Kidney epithelial cell (primary cell): ENCODE data around the gene TFF2. TPM values are rescaled to one million over a fixed set of nuclear protein-coding genes. Genes with fewer than 3 reads are reported as not detected.

ENCODE experiments used
- DNase-seq: peaks from one replicate; pipeline ENCODE4 v3.0.0-alpha.2; 2010; ENCODE audit warnings: low read depth
- H3K27me3 ChIP-seq: 2 replicates; pipeline ENCODE4 v1.6.0; 2011; ENCODE audit warnings: low read length; ENCODE audit not compliant: control insufficient read depth, insufficient read depth
- H3K36me3 ChIP-seq: 2 replicates; pipeline ENCODE4 v1.5.1; 2011; ENCODE audit warnings: low read length; ENCODE audit not compliant: control insufficient read depth, insufficient read depth
- H3K4me3 ChIP-seq: 2 replicates; pipeline ENCODE4 v1.5.1; 2011; ENCODE audit warnings: low read depth, mild to moderate bottlenecking, control low read depth, low read length
- total RNA-seq: library from RNA; depleted of rRNA; stranded (reverse); fragments of >200 nt; gene quantifications from 2 replicates; pipeline ENCODE4 v1.2.3, GENCODE V29; 2015
- TF ChIP-seq, protein P1 (sequence below): IDR thresholded peaks from 2 replicates; pipeline ENCODE4 v1.5.1; 2011; ENCODE audit warnings: mild to moderate bottlenecking, moderate library complexity, low read length, control low read depth, inconsistent platforms; ENCODE audit not compliant: insufficient read depth, poor library complexity, severe bottlenecking

Gene TFF2
- total RNA-seq, 1 donor from 2014 or later, result not detected

DNA sequence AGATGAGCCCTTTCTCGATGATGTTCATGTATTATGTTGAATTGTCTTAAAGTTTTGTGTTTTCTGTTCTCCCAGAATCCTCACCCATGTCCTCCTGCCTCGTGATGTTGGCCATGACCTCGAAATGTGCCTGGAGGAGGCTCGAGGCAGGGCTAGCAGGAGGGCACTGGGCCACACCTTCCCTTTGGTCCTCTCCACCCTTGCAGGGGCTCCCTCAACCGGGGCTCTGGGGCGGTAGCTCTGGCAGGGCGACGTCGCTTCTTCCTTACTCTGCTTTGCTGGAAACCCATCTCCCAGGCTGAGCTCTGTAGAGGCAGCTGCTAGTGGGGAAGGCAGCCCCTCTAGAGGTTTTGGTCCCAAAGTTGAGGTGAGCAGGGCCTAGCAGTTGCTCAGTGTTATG is 49.8 kb downstream of the TFF2 start:
- DNase-seq, result no peak
- Histone ChIP-seq H3K36me3 (no peaks in the 10 kb centered on the region), H3K4me3 (no peak overlapping the region), H3K27me3 (peaks cover 22% of the 10 kb centered on the region)
- TF ChIP-seq, protein P1, sequence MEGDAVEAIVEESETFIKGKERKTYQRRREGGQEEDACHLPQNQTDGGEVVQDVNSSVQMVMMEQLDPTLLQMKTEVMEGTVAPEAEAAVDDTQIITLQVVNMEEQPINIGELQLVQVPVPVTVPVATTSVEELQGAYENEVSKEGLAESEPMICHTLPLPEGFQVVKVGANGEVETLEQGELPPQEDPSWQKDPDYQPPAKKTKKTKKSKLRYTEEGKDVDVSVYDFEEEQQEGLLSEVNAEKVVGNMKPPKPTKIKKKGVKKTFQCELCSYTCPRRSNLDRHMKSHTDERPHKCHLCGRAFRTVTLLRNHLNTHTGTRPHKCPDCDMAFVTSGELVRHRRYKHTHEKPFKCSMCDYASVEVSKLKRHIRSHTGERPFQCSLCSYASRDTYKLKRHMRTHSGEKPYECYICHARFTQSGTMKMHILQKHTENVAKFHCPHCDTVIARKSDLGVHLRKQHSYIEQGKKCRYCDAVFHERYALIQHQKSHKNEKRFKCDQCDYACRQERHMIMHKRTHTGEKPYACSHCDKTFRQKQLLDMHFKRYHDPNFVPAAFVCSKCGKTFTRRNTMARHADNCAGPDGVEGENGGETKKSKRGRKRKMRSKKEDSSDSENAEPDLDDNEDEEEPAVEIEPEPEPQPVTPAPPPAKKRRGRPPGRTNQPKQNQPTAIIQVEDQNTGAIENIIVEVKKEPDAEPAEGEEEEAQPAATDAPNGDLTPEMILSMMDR, result no peak

DNA sequence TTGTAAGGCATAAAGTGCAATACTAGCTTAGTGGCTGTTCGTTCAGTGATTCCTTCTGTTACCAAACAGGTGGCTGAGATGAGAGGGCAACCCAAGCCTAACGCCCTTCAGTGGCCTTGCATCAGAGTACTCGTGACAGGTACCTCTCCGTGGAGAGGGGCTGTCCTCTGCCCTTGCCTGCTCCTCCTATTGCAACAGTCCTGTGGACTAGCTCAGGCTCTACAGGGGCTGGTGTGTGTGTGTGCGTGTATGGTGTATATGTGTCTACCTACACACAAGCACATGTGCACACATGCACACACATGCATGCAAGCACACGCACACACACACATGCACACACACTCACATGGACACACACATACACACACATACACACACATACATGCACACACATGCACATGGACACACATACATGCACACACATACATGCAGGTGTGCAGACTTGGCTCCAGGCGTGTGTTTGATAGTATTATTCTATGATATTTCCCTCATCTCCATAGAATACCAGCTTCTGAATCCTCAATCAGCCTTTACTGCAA is 50.7 kb downstream of the TFF2 start:
- TF ChIP-seq, protein P1, result no peak
- peaks cover 20% of the 10 kb centered on the region for H3K27me3 ChIP-seq
- H3K36me3 ChIP-seq, result no peaks in the 10 kb centered on the region
- DNase-seq, result no peak
- H3K4me3 ChIP-seq, result no peak overlapping the region

DNA sequence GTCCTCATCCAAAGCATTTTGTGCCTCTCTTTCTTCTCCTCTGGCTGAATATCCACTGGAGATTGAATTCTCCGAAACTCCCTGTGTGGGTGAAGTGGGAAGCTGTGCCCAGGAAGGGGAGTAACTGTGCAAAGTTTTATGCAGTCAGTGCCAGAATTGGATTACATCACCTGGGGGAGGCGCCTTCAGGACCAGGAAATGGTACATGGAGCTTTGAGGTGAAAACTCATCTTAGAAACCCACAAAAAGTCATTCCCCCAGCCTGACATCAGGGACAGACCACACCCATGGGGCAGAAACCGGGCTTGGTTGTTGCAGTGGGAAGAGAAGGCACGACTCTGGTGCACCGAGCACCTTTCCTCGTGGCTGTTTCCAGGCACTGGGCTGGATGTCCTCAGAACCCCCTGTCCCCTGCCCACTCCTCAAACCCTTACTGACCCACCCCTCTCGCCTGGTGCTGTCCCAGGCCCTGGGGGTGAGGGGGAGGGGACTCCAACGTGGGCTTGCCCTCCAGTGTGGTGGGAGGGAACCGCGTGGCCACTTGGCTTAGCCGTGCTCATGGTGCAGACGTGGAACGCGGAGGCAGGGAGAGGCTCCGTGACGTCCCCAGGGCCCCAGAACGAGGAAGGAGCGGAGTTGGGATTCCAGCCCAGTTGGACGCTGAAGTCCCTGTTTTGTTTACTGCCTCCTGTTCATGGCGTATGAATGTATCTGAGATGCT is 51.3 kb downstream of the TFF2 start:
- H3K4me3 ChIP-seq, result no peak overlapping the region
- TF ChIP-seq, protein P1, result no peak
- no peak for DNase-seq
- no peaks in the 10 kb centered on the region for H3K36me3 ChIP-seq
- peaks cover 16% of the 10 kb centered on the region for H3K27me3 ChIP-seq

DNA sequence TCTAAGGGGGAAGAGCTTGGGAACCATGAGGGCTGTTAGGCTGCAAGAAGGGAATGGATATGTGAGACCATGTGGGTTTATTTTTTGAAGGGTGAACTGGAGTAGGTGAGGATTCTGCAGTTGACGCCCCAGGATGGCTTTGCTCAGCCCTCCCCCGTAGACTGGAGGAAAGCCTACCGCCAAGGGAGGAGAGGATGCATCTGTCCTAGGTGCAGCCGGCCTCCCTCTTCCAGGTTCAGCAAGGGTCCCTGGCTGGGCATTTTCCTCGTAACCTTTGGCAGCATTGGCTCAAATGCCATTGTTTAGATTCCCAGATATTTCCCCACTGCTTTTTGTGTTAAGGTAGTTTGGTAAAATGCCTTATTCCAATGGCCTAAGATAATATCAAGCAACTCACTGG is 52.1 kb downstream of the TFF2 start:
- TF ChIP-seq, protein P1, result no peak
- DNase-seq, result no peak
- Histone ChIP-seq H3K4me3 (no peak overlapping the region), H3K36me3 (no peaks in the 10 kb centered on the region), H3K27me3 (peaks cover 14% of the 10 kb centered on the region)

DNA sequence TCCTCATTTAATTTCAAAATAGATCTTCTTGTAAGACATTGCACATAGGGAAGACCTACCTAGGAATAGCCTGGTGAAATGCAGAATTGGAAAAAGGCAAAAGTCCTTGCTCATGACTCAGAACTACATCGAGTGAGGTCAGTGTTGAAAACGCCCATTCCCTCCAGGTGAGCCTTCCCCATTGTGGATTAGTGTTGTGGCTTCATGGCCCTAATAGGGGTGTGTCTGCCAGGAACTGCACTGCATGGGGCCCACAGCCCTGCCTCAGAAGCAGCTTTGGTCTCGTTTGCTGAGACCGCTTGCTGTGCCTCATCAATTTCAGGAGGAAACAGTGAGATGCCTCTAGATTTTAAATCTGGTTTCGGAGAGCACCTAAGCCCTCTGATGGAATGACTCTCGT is 52.6 kb downstream of the TFF2 start:
- DNase-seq, result no peak
- Histone ChIP-seq H3K4me3 (no peak overlapping the region), H3K27me3 (peaks cover 14% of the 10 kb centered on the region), H3K36me3 (no peaks in the 10 kb centered on the region)
- TF ChIP-seq, protein P1, result no peak

DNA sequence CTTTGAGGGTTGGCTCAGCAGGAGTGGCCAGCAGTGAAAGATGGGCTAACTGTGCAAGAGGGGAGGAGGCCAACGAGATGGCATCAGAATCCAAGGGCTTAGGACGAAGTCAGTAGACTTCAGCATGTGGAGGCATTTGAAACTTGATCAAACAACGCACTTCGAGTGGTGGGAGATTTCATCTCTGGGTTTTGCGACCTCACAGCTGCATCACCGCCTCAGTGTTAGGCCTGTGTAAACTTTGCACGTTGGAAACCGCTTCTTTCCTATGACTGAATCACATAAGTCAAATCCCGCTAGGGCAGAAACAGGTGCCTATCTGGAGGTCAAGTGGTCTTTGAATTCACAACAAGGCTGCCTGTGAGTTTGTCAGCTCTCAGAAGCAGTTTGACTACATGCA is 53.4 kb downstream of the TFF2 start:
- Histone ChIP-seq H3K36me3 (no peaks in the 10 kb centered on the region), H3K27me3 (peaks cover 13% of the 10 kb centered on the region), H3K4me3 (no peak overlapping the region)
- DNase-seq, result no peak
- TF ChIP-seq, protein P1, result no peak
